Measurements from ENCODE around the gene TMEM240.

TMEM240 gene

GRCh38 chr1:1491601-1492000 lies 48.8 kb downstream of the TMEM240 start:
- Histone ChIP-seq H3K36me3 (ENCODE audit: control insufficient read depth, low read length) (peaks cover 62% of the 10 kb centered on the region), H3K9me2 (replicated peaks; ENCODE audit: control insufficient read depth, low read length) (no peaks in the 10 kb centered on the region), H4K20me1 (ENCODE audit: control insufficient read depth, insufficient read depth, low read depth, low read length) (no peaks in the 10 kb centered on the region), H3K79me2 (ENCODE audit: control insufficient read depth, low read length) (no peaks in the 10 kb centered on the region), H3F3A (ENCODE audit: control insufficient read depth, insufficient read depth) (no peaks in the 10 kb centered on the region), H3K27me3 (ENCODE audit: control insufficient read depth, low read length) (no peaks in the 10 kb centered on the region), H3K4me1 (ENCODE audit: control insufficient read depth, low read length) (no peaks in the 10 kb centered on the region), H3K4me3 (ENCODE audit: low read length) (no peak overlapping the region), H3K4me2 (ENCODE audit: low read length) (no peak overlapping the region), H3K27ac (ENCODE audit: low read depth, low read length) (no peak overlapping the region), H3K9me3 (ENCODE audit: control insufficient read depth, insufficient read depth, low read length) (peaks cover 7% of the 10 kb centered on the region; the same call in 1 of the 2 replicates)
- TF ChIP-seq CTCF (IDR thresholded peaks at IDR 0.05; ENCODE audit: low read depth, low read length, poor library complexity, severe bottlenecking) (no peak), EZH2phosphoT487 (IDR thresholded peaks at IDR 0.05; ENCODE audit: borderline replicate concordance, low read length) (no peak)

GRCh38 chr1:1490633-1491230 lies 49.7 kb downstream of the TMEM240 start:
- Histone ChIP-seq H3K79me2 (ENCODE audit: control insufficient read depth, low read length) (no peaks in the 10 kb centered on the region), H3K36me3 (ENCODE audit: control insufficient read depth, low read length) (peaks cover 65% of the 10 kb centered on the region), H3K27me3 (ENCODE audit: control insufficient read depth, low read length) (no peaks in the 10 kb centered on the region), H3K4me2 (ENCODE audit: low read length) (no peak overlapping the region), H3K4me1 (ENCODE audit: control insufficient read depth, low read length) (no peaks in the 10 kb centered on the region), H3K9me2 (replicated peaks; ENCODE audit: control insufficient read depth, low read length) (no peaks in the 10 kb centered on the region), H3K27ac (ENCODE audit: low read depth, low read length) (no peak overlapping the region), H3K4me3 (ENCODE audit: low read length) (no peak overlapping the region), H3F3A (ENCODE audit: control insufficient read depth, insufficient read depth) (no peaks in the 10 kb centered on the region), H4K20me1 (ENCODE audit: control insufficient read depth, insufficient read depth, low read depth, low read length) (no peaks in the 10 kb centered on the region), H3K9me3 (ENCODE audit: control insufficient read depth, insufficient read depth, low read length) (peaks cover 7% of the 10 kb centered on the region; the same call in 1 of the 2 replicates)
- TF ChIP-seq EZH2phosphoT487 (IDR thresholded peaks at IDR 0.05; ENCODE audit: borderline replicate concordance, low read length) (no peak), CTCF (IDR thresholded peaks at IDR 0.05; ENCODE audit: low read depth, low read length, poor library complexity, severe bottlenecking) (no peak)

GRCh38 chr1:1489861-1490260 lies 50.6 kb downstream of the TMEM240 start:
- no peak overlapping the region for H3K4me3 ChIP-seq (ENCODE audit: low read length)
- no peaks in the 10 kb centered on the region for H3K27me3 ChIP-seq (ENCODE audit: control insufficient read depth, low read length)
- H4K20me1 ChIP-seq (ENCODE audit: control insufficient read depth, insufficient read depth, low read depth, low read length) = no peaks in the 10 kb centered on the region
- H3K36me3 ChIP-seq (ENCODE audit: control insufficient read depth, low read length) = peaks cover 66% of the 10 kb centered on the region
- H3K9me2 ChIP-seq (replicated peaks; ENCODE audit: control insufficient read depth, low read length) = no peaks in the 10 kb centered on the region
- no peak for TF ChIP-seq CTCF (IDR thresholded peaks at IDR 0.05; ENCODE audit: low read depth, low read length, poor library complexity, severe bottlenecking)
- TF ChIP-seq EZH2phosphoT487 (IDR thresholded peaks at IDR 0.05; ENCODE audit: borderline replicate concordance, low read length) = no peak
- H3F3A ChIP-seq (ENCODE audit: control insufficient read depth, insufficient read depth) = no peaks in the 10 kb centered on the region
- H3K79me2 ChIP-seq (ENCODE audit: control insufficient read depth, low read length) = no peaks in the 10 kb centered on the region
- no peak overlapping the region for H3K4me2 ChIP-seq (ENCODE audit: low read length)
- no peak overlapping the region for H3K27ac ChIP-seq (ENCODE audit: low read depth, low read length)
- H3K9me3 ChIP-seq (ENCODE audit: control insufficient read depth, insufficient read depth, low read length) = peaks cover 7% of the 10 kb centered on the region; the same call in 1 of the 2 replicates
- H3K4me1 ChIP-seq (ENCODE audit: control insufficient read depth, low read length) = no peaks in the 10 kb centered on the region

All from DOHH2 (cell line).